HepG2 (cell line): ENCODE data around the gene LLGL2. TPM values are rescaled to one million over a fixed set of nuclear protein-coding genes. Genes with fewer than 3 reads are reported as not detected.

ENCODE experiments used
- BHLHE40 ChIP-seq: IDR thresholded peaks from 2 replicates; pipeline ENCODE4 v1.6.1; 2011; ENCODE audit warnings: low read length, improper control_type of control experiment
- BORCS8-MEF2B ChIP-seq: sonication (generic); formaldehyde crosslinking; IDR thresholded peaks from 2 replicates; pipeline ENCODE4 v1.8.0; 2022; ENCODE audit warnings: mild to moderate bottlenecking, missing genetic modification reagents
- DR1 ChIP-seq: sonication (generic); formaldehyde crosslinking; IDR thresholded peaks from 2 replicates; pipeline ENCODE4 v1.8.0; 2021; ENCODE audit warnings: mild to moderate bottlenecking, missing genetic modification reagents, inconsistent platforms
- EED ChIP-seq: sonication (generic); formaldehyde crosslinking; IDR thresholded peaks from 2 replicates; pipeline ENCODE4 v1.5.0; 2020; ENCODE audit warnings: mild to moderate bottlenecking, missing genetic modification reagents
- GFI1 ChIP-seq: sonication (generic); formaldehyde crosslinking; IDR thresholded peaks from 2 replicates; pipeline ENCODE4 v1.5.0; 2020; ENCODE audit warnings: missing genetic modification reagents, mild to moderate bottlenecking, borderline replicate concordance
- HNRNPL ChIP-seq: fragments of 200-400 bp; formaldehyde crosslinking; IDR thresholded peaks from 2 replicates; pipeline ENCODE4 v1.6.1; 2017; ENCODE audit warnings: mild to moderate bottlenecking, low read depth, low read length
- HNRNPLL ChIP-seq: fragments of 200-400 bp; formaldehyde crosslinking; IDR thresholded peaks from 2 replicates; pipeline ENCODE4 v1.6.1; 2017; ENCODE audit warnings: mild to moderate bottlenecking, low read depth, low read length; ENCODE audit not compliant: poor library complexity, severe bottlenecking
- KDM3A ChIP-seq: IDR thresholded peaks from 2 replicates; pipeline ENCODE4 v1.6.1; 2018; ENCODE audit warnings: low read depth, missing compliant biosample characterization
- MAFK ChIP-seq, 2 experiments: IDR thresholded peaks in 1 of 2; conservative IDR thresholded peaks in 1 of 2; 2 replicates each; pipeline ENCODE4 v1.6.1; 2011; ENCODE audit warnings: improper control_type of control experiment in 2 of 2, low read length in 2 of 2
- NCOR1 ChIP-seq: fragments of 200-600 bp; sonication (generic); IDR thresholded peaks from 2 replicates; pipeline ENCODE4 v1.7.0; 2017; ENCODE audit warnings: antibody characterized with exemption, low read length, borderline replicate concordance
- PCBP1 ChIP-seq: fragments of 200-400 bp; formaldehyde crosslinking; IDR thresholded peaks from 2 replicates; pipeline ENCODE4 v1.6.1; 2017; ENCODE audit warnings: mild to moderate bottlenecking, low read depth, low read length, borderline replicate concordance
- RARG ChIP-seq: sonication (generic); formaldehyde crosslinking; IDR thresholded peaks from 2 replicates; pipeline ENCODE4 v1.4.0; 2020; ENCODE audit warnings: low read depth, mild to moderate bottlenecking, missing genetic modification reagents
- RBFOX2 ChIP-seq: fragments of 200-400 bp; formaldehyde crosslinking; IDR thresholded peaks from 2 replicates; pipeline ENCODE4 v1.6.1; 2017; ENCODE audit warnings: low read depth, mild to moderate bottlenecking, low read length
- RXRA ChIP-seq: sonication (generic); formaldehyde crosslinking; IDR thresholded peaks from 2 replicates; pipeline ENCODE4 v1.5.1; 2020; ENCODE audit warnings: missing genetic modification reagents
- SMARCC2 ChIP-seq: fragments of 450-650 bp; IDR thresholded peaks from 2 replicates; pipeline ENCODE4 v1.6.1; 2017; ENCODE audit warnings: antibody characterized with exemption, mild to moderate bottlenecking
- SOX5 ChIP-seq: IDR thresholded peaks from 2 replicates; pipeline ENCODE4 v1.6.1; 2016; ENCODE audit warnings: borderline replicate concordance
- TAF1 ChIP-seq: sonication (generic); formaldehyde crosslinking; IDR thresholded peaks from 2 replicates; pipeline ENCODE4 v1.4.0; 2020; ENCODE audit warnings: missing genetic modification reagents
- TEAD2 ChIP-seq: sonication (generic); formaldehyde crosslinking; IDR thresholded peaks from 2 replicates; pipeline ENCODE4 v1.9.0; 2021; ENCODE audit warnings: missing genetic modification reagents
- ZNF121 ChIP-seq: sonication (generic); formaldehyde crosslinking; IDR thresholded peaks from 2 replicates; pipeline ENCODE4 v1.5.0; 2020; ENCODE audit warnings: mild to moderate bottlenecking, missing genetic modification reagents
- ZNF205 ChIP-seq: IDR thresholded peaks from 2 replicates; pipeline ENCODE4 v1.6.1; 2018; ENCODE audit warnings: missing biosample characterization, missing genetic modification reagents
- ZNF354B ChIP-seq: sonication (generic); formaldehyde crosslinking; IDR thresholded peaks from 2 replicates; pipeline ENCODE4 v1.8.0; 2022; ENCODE audit warnings: mild to moderate bottlenecking, missing genetic modification reagents
- ZNF557 ChIP-seq: sonication (generic); formaldehyde crosslinking; IDR thresholded peaks from 2 replicates; pipeline ENCODE4 v1.4.0; 2020; ENCODE audit warnings: missing genetic modification reagents
- ZNF562 ChIP-seq: sonication (generic); formaldehyde crosslinking; IDR thresholded peaks from 2 replicates; pipeline ENCODE4 v1.8.0; 2022; ENCODE audit warnings: missing genetic modification reagents, borderline replicate concordance
- ZNF776 ChIP-seq: sonication (generic); formaldehyde crosslinking; IDR thresholded peaks from 2 replicates; pipeline ENCODE4 v1.4.0; 2020; ENCODE audit warnings: mild to moderate bottlenecking, missing genetic modification reagents
- polyA plus RNA-seq, 8 experiments: library from polyadenylated mRNA; depleted of rRNA in 3 of 8; stranded (reverse) in 7 of 8; unstranded in 1 of 8; fragments of >200 nt; fragmentation: Illumina TruSeq in 4 of 8; extraction: Trizol in 4 of 8; gene quantifications; 2 replicates each; pipeline versions ENCODE4 v1.2.1 to v1.2.3, GENCODE V29; 2011 to 2016; ENCODE audit warnings: low read depth in 4 of 8, missing spikeins in 1 of 8, mixed read lengths in 1 of 8; ENCODE audit not compliant: insufficient read depth in 1 of 8
- total RNA-seq, 5 experiments: library from RNA; depleted of rRNA; stranded (reverse); fragments of >200 nt; fragmentation: Illumina TruSeq; extraction: Trizol; gene quantifications; 2 replicates each; pipeline ENCODE4 v1.2.3, GENCODE V29; 2016; ENCODE audit warnings: low read depth in 1 of 5
- TF ChIP-seq, protein P1 (sequence below), 2 experiments: sonication (generic) in 1 of 2; formaldehyde crosslinking in 1 of 2; IDR thresholded peaks; 2 replicates each; pipeline versions ENCODE4 v1.5.1 to v1.6.1; 2011 to 2020; ENCODE audit warnings: borderline replicate concordance in 1 of 2, low read depth in 1 of 2, low read length in 1 of 2, mild to moderate bottlenecking in 1 of 2, missing genetic modification reagents in 1 of 2, moderate library complexity in 1 of 2
- TF ChIP-seq, protein P2 (sequence below): sonication (generic); formaldehyde crosslinking; IDR thresholded peaks from 2 replicates; pipeline ENCODE4 v1.4.0; 2020; ENCODE audit warnings: mild to moderate bottlenecking, missing genetic modification reagents

LLGL2 gene
- total and polyA plus RNA-seq, 2 of the 13 experiments (the other 11 are each of a cell fraction or from before 2014, with no cell fraction given): 83.0 to 86.7 TPM

- peak; percentile 46; the same call in 1 of the 2 replicates for TF ChIP-seq GFI1 (CRISPR knock-in tag)
- TF ChIP-seq TEAD2 (CRISPR knock-in tag): no peak
- TF ChIP-seq ZNF562 (CRISPR knock-in tag): no peak
- no peak for TF ChIP-seq EED (CRISPR knock-in tag)
- TF ChIP-seq ZNF354B (CRISPR knock-in tag): no peak
- 0 out of 2 replicates have a peak, but pooled peaks have one; percentile 32 for TF ChIP-seq BORCS8-MEF2B (CRISPR knock-in tag)
- 0 out of 2 replicates have a peak, but pooled peaks have one; percentile 45 for TF ChIP-seq ZNF776 (CRISPR knock-in tag)
- peak; percentile 22; the same call in 1 of the 2 replicates for TF ChIP-seq TAF1 (CRISPR knock-in tag)
- TF ChIP-seq RXRA: peak; percentile 82
- TF ChIP-seq DR1 (CRISPR knock-in tag): 0 out of 2 replicates have a peak, but pooled peaks have one; percentile 31
- TF ChIP-seq HNRNPLL: peak; percentile 56
- peak; percentile 19; the same call in 1 of the 2 replicates for TF ChIP-seq KDM3A
- 0 out of 2 replicates have a peak, but pooled peaks have one; percentile 30 for TF ChIP-seq ZNF557 (CRISPR knock-in tag)
- TF ChIP-seq NCOR1: peak; percentile 91
- no peak for TF ChIP-seq ZNF205 (CRISPR knock-in tag)
- no peak for TF ChIP-seq RARG
- peak; percentile 100 for TF ChIP-seq HNRNPL
- TF ChIP-seq RBFOX2: peak; percentile 46; the same call in 1 of the 2 replicates
- TF ChIP-seq, protein P1, sequence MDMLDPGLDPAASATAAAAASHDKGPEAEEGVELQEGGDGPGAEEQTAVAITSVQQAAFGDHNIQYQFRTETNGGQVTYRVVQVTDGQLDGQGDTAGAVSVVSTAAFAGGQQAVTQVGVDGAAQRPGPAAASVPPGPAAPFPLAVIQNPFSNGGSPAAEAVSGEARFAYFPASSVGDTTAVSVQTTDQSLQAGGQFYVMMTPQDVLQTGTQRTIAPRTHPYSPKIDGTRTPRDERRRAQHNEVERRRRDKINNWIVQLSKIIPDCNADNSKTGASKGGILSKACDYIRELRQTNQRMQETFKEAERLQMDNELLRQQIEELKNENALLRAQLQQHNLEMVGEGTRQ (IDR thresholded peaks at IDR 0.05; ENCODE audit: low read depth, low read length): peak; percentile 25; the same call in 1 of the 2 replicates
- TF ChIP-seq, protein P1 (CRISPR knock-in tag; IDR thresholded peaks at IDR 0.05; ENCODE audit: borderline replicate concordance): 0 out of 2 replicates have a peak, but pooled peaks have one; percentile 59
- no peak for TF ChIP-seq PCBP1
- TF ChIP-seq BHLHE40: peak; percentile 87
- TF ChIP-seq MAFK (conservative IDR thresholded peaks at IDR 0.05 in 1 of 2, IDR thresholded peaks at IDR 0.05 in 1 of 2; ENCODE audit: low read length in 2 of 2): no peak
- TF ChIP-seq ZNF121 (CRISPR knock-in tag): 0 out of 2 replicates have a peak, but pooled peaks have one; percentile 11
- TF ChIP-seq SMARCC2: no peak
- TF ChIP-seq, protein P2, sequence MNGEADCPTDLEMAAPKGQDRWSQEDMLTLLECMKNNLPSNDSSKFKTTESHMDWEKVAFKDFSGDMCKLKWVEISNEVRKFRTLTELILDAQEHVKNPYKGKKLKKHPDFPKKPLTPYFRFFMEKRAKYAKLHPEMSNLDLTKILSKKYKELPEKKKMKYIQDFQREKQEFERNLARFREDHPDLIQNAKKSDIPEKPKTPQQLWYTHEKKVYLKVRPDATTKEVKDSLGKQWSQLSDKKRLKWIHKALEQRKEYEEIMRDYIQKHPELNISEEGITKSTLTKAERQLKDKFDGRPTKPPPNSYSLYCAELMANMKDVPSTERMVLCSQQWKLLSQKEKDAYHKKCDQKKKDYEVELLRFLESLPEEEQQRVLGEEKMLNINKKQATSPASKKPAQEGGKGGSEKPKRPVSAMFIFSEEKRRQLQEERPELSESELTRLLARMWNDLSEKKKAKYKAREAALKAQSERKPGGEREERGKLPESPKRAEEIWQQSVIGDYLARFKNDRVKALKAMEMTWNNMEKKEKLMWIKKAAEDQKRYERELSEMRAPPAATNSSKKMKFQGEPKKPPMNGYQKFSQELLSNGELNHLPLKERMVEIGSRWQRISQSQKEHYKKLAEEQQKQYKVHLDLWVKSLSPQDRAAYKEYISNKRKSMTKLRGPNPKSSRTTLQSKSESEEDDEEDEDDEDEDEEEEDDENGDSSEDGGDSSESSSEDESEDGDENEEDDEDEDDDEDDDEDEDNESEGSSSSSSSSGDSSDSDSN: peak; percentile 59
- TF ChIP-seq SOX5 (CRISPR knock-in tag): peak; percentile 33; the same call in 1 of the 2 replicates
Observed at GRCh38 chr17:75610103-75610984, 84.8 kb downstream of the LLGL2 start (continued).
